Dendritic cell treated with granulocyte-macrophage colony-stimulating factor and Interleukin-4, amounts not matched to agents 40 ng/mL and 50 ng/mL, for 4 days (primary cell): ENCODE measurements around the gene CFAP74.

ENCODE experiments used
- H3K27ac Mint-ChIP-seq: one replicate; pipeline ENCODE4 v1.8.0; 2022; ENCODE audit warnings: mild to moderate bottlenecking, mixed read lengths
- H3K27me3 Mint-ChIP-seq: one replicate; pipeline ENCODE4 v1.8.0; 2022; ENCODE audit warnings: mild to moderate bottlenecking, mixed read lengths
- H3K36me3 Mint-ChIP-seq: one replicate; pipeline ENCODE4 v1.8.0; 2022; ENCODE audit warnings: low read depth, mixed read lengths
- H3K4me1 Mint-ChIP-seq: one replicate; pipeline ENCODE4 v1.8.0; 2022; ENCODE audit warnings: low read depth, mixed read lengths
- H3K4me3 Mint-ChIP-seq: one replicate; pipeline ENCODE4 v1.8.0; 2022; ENCODE audit warnings: mild to moderate bottlenecking, moderate library complexity, mixed read lengths
- H3K9me3 Mint-ChIP-seq: one replicate; pipeline ENCODE4 v1.8.0; 2022; ENCODE audit warnings: mixed read lengths
- intact Hi-C: fragments of 100-400 bp; cut with micrococcal nuclease; formaldehyde crosslinking; loops from one replicate; pipeline ENCODE4 v1.15.0; 2022

The CFAP74 gene

GRCh38 chr1:2031546-2032540 lies 28.3 kb upstream of the CFAP74 start:
- intact Hi-C loops = no loop called here
- Mint-ChIP-seq H3K36me3 (no peaks in the 10 kb centered on the region), H3K9me3 (no peaks in the 10 kb centered on the region), H3K4me3 (no peak overlapping the region), H3K27me3 (no peaks in the 10 kb centered on the region), H3K4me1 (no peaks in the 10 kb centered on the region), H3K27ac (no peak overlapping the region)

- peaks cover 12% of the 10 kb centered on the region for H3K27me3 Mint-ChIP-seq
- intact Hi-C loops = no loop called here
- no peaks in the 10 kb centered on the region for H3K4me1 Mint-ChIP-seq
- H3K9me3 Mint-ChIP-seq = no peaks in the 10 kb centered on the region
- no peak overlapping the region for H3K27ac Mint-ChIP-seq
- no peaks in the 10 kb centered on the region for H3K36me3 Mint-ChIP-seq
- no peak overlapping the region for H3K4me3 Mint-ChIP-seq
Measured at GRCh38 chr1:2030076-2030871, 26.7 kb upstream of the CFAP74 start.

- Mint-ChIP-seq H3K9me3 (no peaks in the 10 kb centered on the region), H3K4me1 (no peaks in the 10 kb centered on the region), H3K36me3 (no peaks in the 10 kb centered on the region), H3K4me3 (no peak overlapping the region), H3K27ac (no peak overlapping the region), H3K27me3 (peaks cover 13% of the 10 kb centered on the region)
- intact Hi-C loops = no loop called here
Measured at GRCh38 chr1:2029561-2029960, 26.0 kb upstream of the CFAP74 start.

DNA sequence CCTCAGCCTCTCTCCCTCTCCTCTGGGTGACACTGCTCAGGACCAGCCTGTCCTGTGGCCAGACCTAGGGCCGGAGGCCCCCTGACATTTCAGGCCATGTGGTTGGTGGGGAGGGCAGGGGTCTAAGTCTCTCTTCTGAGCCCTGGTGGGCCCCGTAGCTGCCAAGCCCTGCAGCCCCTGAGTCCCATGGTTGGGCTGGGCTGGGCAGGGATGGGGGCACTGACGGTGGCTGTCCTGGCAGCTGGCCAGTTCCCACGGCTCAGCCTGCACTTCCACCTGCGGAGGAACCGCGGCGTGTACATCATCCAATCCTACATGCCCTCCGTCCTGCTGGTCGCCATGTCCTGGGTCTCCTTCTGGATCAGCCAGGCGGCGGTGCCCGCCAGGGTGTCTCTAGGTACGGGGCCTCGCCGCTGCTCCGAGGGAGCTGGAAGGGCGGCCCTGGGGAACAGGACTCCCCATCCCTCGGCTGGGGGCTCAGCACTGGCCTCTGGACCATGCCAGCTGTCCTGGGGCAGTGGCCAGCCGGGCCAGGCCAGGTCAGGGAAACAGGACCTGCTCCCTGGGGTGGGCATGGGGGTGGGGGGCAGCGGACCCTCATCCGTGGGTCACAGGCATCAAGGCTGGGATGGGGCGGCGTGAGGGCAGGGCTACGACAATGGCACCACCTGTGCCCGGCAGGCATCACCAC lies 25.4 kb upstream of the CFAP74 start:
- Mint-ChIP-seq H3K27ac (no peak overlapping the region), H3K36me3 (no peaks in the 10 kb centered on the region), H3K9me3 (no peaks in the 10 kb centered on the region), H3K4me3 (no peak overlapping the region), H3K27me3 (peaks cover 15% of the 10 kb centered on the region), H3K4me1 (no peaks in the 10 kb centered on the region)
- intact Hi-C loops = no loop called here

DNA sequence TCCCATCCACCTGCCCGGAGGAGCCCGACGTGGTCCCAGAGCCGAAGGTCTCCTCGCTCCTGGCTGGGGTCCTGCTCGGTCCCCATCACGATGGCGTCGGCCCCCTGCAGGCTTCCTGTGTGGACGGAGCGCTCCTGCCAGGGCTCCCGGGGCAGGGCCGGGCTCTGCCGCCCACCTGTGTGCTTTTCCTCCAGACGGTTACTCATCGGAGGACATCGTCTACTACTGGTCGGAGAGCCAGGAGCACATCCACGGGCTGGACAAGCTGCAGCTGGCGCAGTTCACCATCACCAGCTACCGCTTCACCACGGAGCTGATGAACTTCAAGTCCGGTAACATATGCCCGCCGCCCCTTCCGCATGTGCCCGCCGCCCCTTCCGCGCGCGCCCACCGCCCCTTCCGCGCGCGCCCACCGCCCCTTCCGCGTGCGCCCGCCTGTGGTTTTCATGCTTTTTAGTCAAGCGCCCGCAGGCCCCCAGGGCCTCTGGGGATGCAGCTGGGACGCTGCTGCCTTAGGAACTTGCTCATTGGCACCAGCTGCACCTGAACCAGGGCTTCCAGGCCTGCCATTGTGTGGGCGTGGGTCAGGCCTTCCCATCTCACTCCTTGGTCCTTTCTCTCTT lies 24.5 kb upstream of the CFAP74 start:
- Mint-ChIP-seq H3K27ac (no peak overlapping the region), H3K4me3 (no peak overlapping the region), H3K9me3 (no peaks in the 10 kb centered on the region), H3K36me3 (no peaks in the 10 kb centered on the region), H3K4me1 (no peaks in the 10 kb centered on the region), H3K27me3 (peaks cover 19% of the 10 kb centered on the region)
- intact Hi-C loops = no loop called here

DNA sequence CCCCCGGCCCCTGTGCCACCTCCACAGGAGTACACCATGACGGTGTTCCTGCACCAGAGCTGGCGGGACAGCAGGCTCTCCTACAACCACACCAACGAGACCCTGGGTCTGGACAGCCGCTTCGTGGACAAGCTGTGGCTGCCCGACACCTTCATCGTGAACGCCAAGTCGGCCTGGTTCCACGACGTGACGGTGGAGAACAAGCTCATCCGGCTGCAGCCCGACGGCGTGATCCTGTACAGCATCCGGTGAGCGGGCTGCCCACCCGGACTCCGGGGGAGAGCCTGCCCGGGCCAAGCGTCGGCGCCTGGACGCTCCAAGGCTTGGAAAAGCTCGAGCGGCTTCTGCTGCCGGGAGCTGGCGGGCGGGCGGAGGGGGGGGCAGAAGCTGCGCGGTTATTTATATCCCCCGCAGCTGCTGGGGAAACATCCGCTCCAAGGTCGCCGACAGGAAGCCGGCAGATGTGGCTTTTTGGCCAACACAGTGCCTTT lies 21.9 kb upstream of the CFAP74 start:
- Mint-ChIP-seq H3K27ac (no peak overlapping the region), H3K27me3 (peaks cover 42% of the 10 kb centered on the region), H3K36me3 (no peaks in the 10 kb centered on the region), H3K4me3 (no peak overlapping the region), H3K9me3 (no peaks in the 10 kb centered on the region), H3K4me1 (no peaks in the 10 kb centered on the region)
- intact Hi-C loops = no loop called here

DNA sequence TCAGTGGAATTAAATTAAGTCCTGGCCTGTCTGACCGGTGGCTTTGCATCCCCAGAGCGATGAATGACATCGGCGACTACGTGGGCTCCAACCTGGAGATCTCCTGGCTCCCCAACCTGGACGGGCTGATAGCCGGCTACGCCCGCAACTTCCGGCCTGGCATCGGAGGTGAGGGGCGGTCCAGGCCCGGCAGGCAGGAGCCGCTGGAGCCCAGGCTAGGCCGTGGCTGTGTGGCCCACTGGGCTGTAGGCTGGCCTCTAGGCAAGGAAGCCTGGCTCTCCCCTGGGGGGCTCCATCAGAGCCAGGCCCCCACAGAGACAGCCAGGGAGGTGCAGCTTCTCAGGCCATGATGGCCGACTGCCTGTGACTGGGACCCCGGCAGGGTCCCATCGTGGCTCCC lies 21.3 kb upstream of the CFAP74 start:
- Mint-ChIP-seq H3K36me3 (no peaks in the 10 kb centered on the region), H3K9me3 (no peaks in the 10 kb centered on the region), H3K4me1 (no peaks in the 10 kb centered on the region), H3K4me3 (no peak overlapping the region), H3K27me3 (peaks cover 49% of the 10 kb centered on the region), H3K27ac (no peak overlapping the region)
- intact Hi-C loops = no loop called here

GRCh38 chr1:2024451-2024850 lies 20.9 kb upstream of the CFAP74 start:
- no peaks in the 10 kb centered on the region for H3K36me3 Mint-ChIP-seq
- peaks cover 52% of the 10 kb centered on the region for H3K27me3 Mint-ChIP-seq
- no peak overlapping the region for H3K4me3 Mint-ChIP-seq
- no peaks in the 10 kb centered on the region for H3K4me1 Mint-ChIP-seq
- H3K27ac Mint-ChIP-seq = no peak overlapping the region
- H3K9me3 Mint-ChIP-seq = no peaks in the 10 kb centered on the region
- intact Hi-C loops = no loop called here

- Mint-ChIP-seq H3K4me3 (no peak overlapping the region), H3K4me1 (no peaks in the 10 kb centered on the region), H3K36me3 (no peaks in the 10 kb centered on the region), H3K27me3 (peaks cover 60% of the 10 kb centered on the region), H3K9me3 (no peaks in the 10 kb centered on the region), H3K27ac (no peak overlapping the region)
- intact Hi-C loops = no loop called here
Measured at GRCh38 chr1:2023187-2023586, 19.6 kb upstream of the CFAP74 start.

DNA sequence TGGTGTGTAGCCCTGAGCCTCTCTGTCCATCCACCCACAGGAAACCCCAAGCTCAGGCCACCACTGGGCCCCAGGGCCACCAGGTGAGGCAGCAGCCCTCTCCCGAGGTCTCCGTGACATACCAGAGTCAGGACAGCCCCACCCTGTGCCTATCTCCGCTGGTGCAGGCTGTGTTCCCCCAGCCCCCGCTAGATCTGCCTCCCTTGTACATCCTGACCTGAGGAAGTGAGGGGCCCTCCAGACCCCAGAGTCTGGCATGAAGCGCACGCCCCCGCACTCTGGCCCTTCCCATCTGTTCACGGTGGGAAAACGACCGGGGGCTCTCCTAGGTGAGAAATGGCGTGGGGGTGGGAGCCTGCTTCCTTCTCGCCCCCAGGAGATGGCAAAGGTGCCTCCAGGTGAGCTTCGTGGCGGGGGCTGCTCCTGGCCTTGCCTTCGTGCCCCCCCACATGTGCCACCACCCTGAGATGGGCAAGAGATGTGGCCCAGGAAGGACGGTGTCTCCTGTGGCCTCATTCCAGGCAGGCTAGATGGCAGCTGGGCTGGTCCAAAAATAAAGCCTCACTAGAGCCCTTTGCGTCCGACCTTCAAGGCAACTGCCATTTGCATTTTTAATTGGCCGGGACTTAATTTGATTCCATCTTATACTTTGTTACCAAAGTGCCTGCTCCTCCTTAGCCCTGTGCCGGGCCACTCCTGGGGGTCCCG lies 18.6 kb upstream of the CFAP74 start:
- Mint-ChIP-seq H3K27ac (no peak overlapping the region), H3K36me3 (no peaks in the 10 kb centered on the region), H3K4me3 (no peak overlapping the region), H3K4me1 (no peaks in the 10 kb centered on the region), H3K9me3 (no peaks in the 10 kb centered on the region), H3K27me3 (peaks cover 70% of the 10 kb centered on the region)
- intact Hi-C loops = no loop called here

DNA sequence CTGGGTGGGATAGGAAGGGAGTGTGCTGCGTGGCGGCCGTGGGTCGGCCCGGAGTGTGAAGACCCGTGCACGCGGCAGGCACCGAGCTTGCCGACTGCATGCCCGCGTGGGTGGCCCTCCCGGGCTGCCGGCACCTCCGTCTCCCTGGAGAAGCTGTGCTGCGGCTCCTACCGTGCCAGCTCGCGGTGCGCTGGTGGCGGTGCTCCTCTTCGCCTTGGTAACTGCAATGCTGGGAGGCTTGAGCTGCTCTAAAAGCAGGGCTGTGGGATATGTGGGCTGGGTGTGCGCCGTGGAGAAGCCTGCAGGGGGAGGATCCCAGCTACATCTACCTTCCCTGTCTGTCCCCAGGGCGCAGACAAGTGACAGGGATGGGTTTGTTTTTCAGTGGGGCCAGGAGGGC lies 18.0 kb upstream of the CFAP74 start:
- Mint-ChIP-seq H3K27me3 (peaks cover 75% of the 10 kb centered on the region), H3K4me3 (no peak overlapping the region), H3K4me1 (no peaks in the 10 kb centered on the region), H3K36me3 (no peaks in the 10 kb centered on the region), H3K9me3 (no peaks in the 10 kb centered on the region), H3K27ac (no peak overlapping the region)
- intact Hi-C loops = no loop called here

- Mint-ChIP-seq H3K27me3 (peaks cover 78% of the 10 kb centered on the region), H3K36me3 (no peaks in the 10 kb centered on the region), H3K4me3 (no peak overlapping the region), H3K9me3 (no peaks in the 10 kb centered on the region), H3K4me1 (no peaks in the 10 kb centered on the region), H3K27ac (no peak overlapping the region)
- intact Hi-C loops = no loop called here
Measured at GRCh38 chr1:2020310-2020655, 16.7 kb upstream of the CFAP74 start.
